PC-9 (cell line): Measurements from ENCODE around the gene FOXS1. TPM values are rescaled to one million over a fixed set of nuclear protein-coding genes. Genes with fewer than 3 reads are reported as not detected.
A peak's percentile ranks its signal among the peaks of the same experiment; 100 is the strongest.

ENCODE experiments used
- BruUV-seq: library from RNA; stranded (reverse); fragments of 400-500 nt; replicated peaks from 2 replicates; lab custom pipeline; 2021; lab: Mats Ljungman, UMichigan
- CTCF ChIA-PET: fragments of 300-600 bp; sonication (Branson Sonifier 250); formaldehyde crosslinking; loops from one replicate; lab custom pipeline; 2022; ENCODE audit warnings: antibody characterized with exemption; lab: Charles Lee
- POLR2A ChIA-PET: fragments of 300-600 bp; sonication (Branson Sonifier 250); formaldehyde crosslinking; loops from one replicate; lab custom pipeline; 2022; ENCODE audit warnings: antibody characterized with exemption; ENCODE audit not compliant: unreplicated experiment; lab: Charles Lee
- DNase-seq, 2 experiments: peaks; one replicate each; pipeline versions ENCODE4 v3.0.0 to v3.0.0-alpha.2; 2015 to 2022; ENCODE audit warnings: mixed read lengths in 1 of 2
- H2AFZ ChIP-seq: fragments of 200-600 bp; sonication (generic); 2 replicates; pipeline ENCODE4 v1.8.1; 2017; ENCODE audit warnings: antibody characterized with exemption
- H3F3A ChIP-seq: fragments of 200-600 bp; sonication (generic); 2 replicates; pipeline ENCODE4 v1.8.1; 2017; ENCODE audit warnings: antibody characterized with exemption, mild to moderate bottlenecking, low read depth; ENCODE audit not compliant: insufficient read depth
- H3K27ac ChIP-seq: fragments of 200-600 bp; sonication (generic); 2 replicates; pipeline ENCODE4 v1.6.1; 2016; ENCODE audit warnings: mixed run types
- H3K27me3 ChIP-seq: fragments of 200-600 bp; sonication (generic); 2 replicates; pipeline ENCODE4 v1.6.1; 2016; ENCODE audit warnings: low read depth, mixed run types; ENCODE audit not compliant: insufficient read depth
- H3K36me3 ChIP-seq: fragments of 200-600 bp; sonication (generic); 2 replicates; pipeline ENCODE4 v1.6.1; 2016; ENCODE audit warnings: low read depth, mixed run types
- H3K4me1 ChIP-seq: fragments of 200-600 bp; sonication (generic); replicated peaks from 2 replicates; pipeline ENCODE4 v1.6.1; 2016; ENCODE audit warnings: mixed run types; ENCODE audit not compliant: insufficient read depth
- H3K4me2 ChIP-seq: fragments of 200-600 bp; sonication (generic); 2 replicates; pipeline ENCODE4 v1.6.1; 2017; ENCODE audit warnings: mixed run types
- H3K4me3 ChIP-seq: fragments of 200-600 bp; sonication (generic); 2 replicates; pipeline ENCODE4 v1.6.1; 2016; ENCODE audit warnings: mixed run types
- H3K79me2 ChIP-seq: fragments of 200-600 bp; sonication (generic); 2 replicates; pipeline ENCODE4 v1.6.1; 2017; ENCODE audit warnings: low read depth, mixed run types
- H3K9me2 ChIP-seq: fragments of 200-600 bp; sonication (generic); 2 replicates; pipeline ENCODE4 v1.8.1; 2017; ENCODE audit warnings: mild to moderate bottlenecking; ENCODE audit not compliant: insufficient read depth
- H3K9me3 ChIP-seq: fragments of 200-600 bp; sonication (generic); 2 replicates; pipeline ENCODE4 v1.8.1; 2016; ENCODE audit warnings: low read depth; ENCODE audit not compliant: insufficient read depth
- H4K20me1 ChIP-seq: fragments of 200-600 bp; sonication (generic); 2 replicates; pipeline ENCODE4 v1.8.1; 2017; ENCODE audit not compliant: insufficient read depth
- CTCF ChIP-seq: fragments of 200-600 bp; sonication (generic); conservative IDR thresholded peaks from 2 replicates; pipeline ENCODE4 v1.6.1; 2017; ENCODE audit warnings: mixed run types, antibody characterized with exemption, mild to moderate bottlenecking, moderate library complexity
- EZH2 ChIP-seq: fragments of 200-600 bp; sonication (generic); IDR thresholded peaks from 2 replicates; pipeline ENCODE4 v1.8.0; 2017; ENCODE audit warnings: antibody characterized with exemption, low read depth
- intact Hi-C: fragments of 100-400 bp; cut with micrococcal nuclease; formaldehyde crosslinking; loops from one replicate; pipeline ENCODE4 v1.10.0; 2022; ENCODE audit not compliant: unreplicated experiment
- total RNA-seq: library from RNA; stranded (reverse); gene quantifications from 2 replicates; pipeline ENCODE4 v1.2.3, GENCODE V29; 2021

FOXS1 gene
- total RNA-seq, 1 experiment from 2014 or later: not detected

GRCh38 chr20:31843288-31843687 lies 2.1 kb downstream of the FOXS1 start:
- Histone ChIP-seq H3K9me2 (no peaks in the 10 kb centered on the region), H3K27ac (no peak overlapping the region), H3K79me2 (no peaks in the 10 kb centered on the region), H3K36me3 (no peaks in the 10 kb centered on the region), H2AFZ (no peak overlapping the region), H3K4me3 (no peak overlapping the region), H3K9me3 (no peaks in the 10 kb centered on the region), H3K4me2 (no peak overlapping the region), H4K20me1 (no peaks in the 10 kb centered on the region), H3K27me3 (peaks cover 6% of the 10 kb centered on the region; the same call in 1 of the 2 replicates), H3K4me1 (peaks cover 9% of the 10 kb centered on the region), H3F3A (0 out of 2 replicates have a peak, but pooled peaks cover 3% of the 10 kb centered on the region)
- BruUV-seq: no TSS peak
- CTCF ChIA-PET: interaction anchor here (0.6 kb wide), 1 partner anchor 8 kb away, joined by 4 read pairs; no protein-coding TSS in a partner anchor
- POLR2A ChIA-PET: no interaction called here
- intact Hi-C loops: loop anchor here (5.0 kb wide), 1 partner anchor 116 kb away; no protein-coding TSS in a partner anchor
- TF ChIP-seq EZH2 (no peak), CTCF (no peak)
- no peak for DNase-seq

GRCh38 chr20:31842471-31843157 lies 2.8 kb downstream of the FOXS1 start:
- Histone ChIP-seq H3F3A (0 out of 2 replicates have a peak, but pooled peaks cover 6% of the 10 kb centered on the region), H3K4me2 (no peak overlapping the region), H3K4me3 (no peak overlapping the region)

GRCh38 chr20:31841928-31842327 lies 3.5 kb downstream of the FOXS1 start:
- Histone ChIP-seq H4K20me1 (no peaks in the 10 kb centered on the region), H3F3A (0 out of 2 replicates have a peak, but pooled peaks cover 6% of the 10 kb centered on the region), H3K4me1 (peaks cover 9% of the 10 kb centered on the region), H3K4me3 (no peak overlapping the region), H3K4me2 (no peak overlapping the region), H3K36me3 (no peaks in the 10 kb centered on the region), H3K79me2 (no peaks in the 10 kb centered on the region), H3K27me3 (no peaks in the 10 kb centered on the region), H3K9me3 (no peaks in the 10 kb centered on the region), H3K27ac (no peak overlapping the region), H2AFZ (no peak overlapping the region), H3K9me2 (no peaks in the 10 kb centered on the region)
- ChIA-PET POLR2A (no interaction called here), CTCF (interaction anchor here (0.7 kb wide), 1 partner anchor 115 kb away, joined by 3 read pairs; no protein-coding TSS in a partner anchor)
- TF ChIP-seq EZH2 (no peak), CTCF (no peak)
- no TSS peak for BruUV-seq
- intact Hi-C loops: loop anchor here (5.0 kb wide), 1 partner anchor 115 kb away; no protein-coding TSS in a partner anchor
- peak; percentile 42 to 92 for DNase-seq

More at GRCh38 chr20:31842471-31843157, 2.8 kb downstream of the FOXS1 start:
- H3K79me2 ChIP-seq: no peaks in the 10 kb centered on the region
- TF ChIP-seq EZH2 (no peak), CTCF (no peak)
- no peaks in the 10 kb centered on the region for H3K36me3 ChIP-seq
- peaks cover 9% of the 10 kb centered on the region for H3K4me1 ChIP-seq
- H3K9me3 ChIP-seq: no peaks in the 10 kb centered on the region
- CTCF ChIA-PET: interaction anchor here (0.7 kb wide), 1 partner anchor 115 kb away, joined by 3 read pairs; no protein-coding TSS in a partner anchor
- peaks cover 1% of the 10 kb centered on the region; the same call in 1 of the 2 replicates for H3K27me3 ChIP-seq
- no peak overlapping the region for H2AFZ ChIP-seq
- no peaks in the 10 kb centered on the region for H3K9me2 ChIP-seq
- DNase-seq: peak in 1 of 2 experiments; percentile 47
- intact Hi-C loops: loop anchor here (5.0 kb wide), 1 partner anchor 115 kb away; no protein-coding TSS in a partner anchor
- H4K20me1 ChIP-seq: no peaks in the 10 kb centered on the region
- no peak overlapping the region for H3K27ac ChIP-seq
- BruUV-seq: TSS peak; percentile 80
- POLR2A ChIA-PET: no interaction called here
